ENCODE measurements around the gene YJEFN3.

Gene YJEFN3

DNA sequence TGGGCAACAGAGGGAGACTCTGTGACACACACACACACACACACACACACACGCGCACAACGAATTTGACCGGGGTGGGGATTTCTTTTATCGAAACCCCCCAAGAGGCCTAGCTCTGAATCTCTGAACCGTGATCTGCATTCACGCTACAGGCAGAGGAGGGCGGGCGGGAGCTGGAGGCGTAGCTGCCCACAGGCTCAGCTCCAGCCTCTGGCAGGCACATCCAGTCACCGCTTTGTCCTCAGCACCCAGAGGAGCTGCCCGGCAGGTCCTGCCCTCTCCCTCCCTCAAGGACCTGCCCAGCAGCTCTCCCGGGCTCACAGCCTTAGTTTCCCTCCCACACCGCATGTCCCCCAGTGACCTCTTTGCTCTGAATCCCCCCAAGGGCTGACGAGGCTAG, 29.3 kb downstream of the YJEFN3 start:
- no peak for DNase-seq

DNA sequence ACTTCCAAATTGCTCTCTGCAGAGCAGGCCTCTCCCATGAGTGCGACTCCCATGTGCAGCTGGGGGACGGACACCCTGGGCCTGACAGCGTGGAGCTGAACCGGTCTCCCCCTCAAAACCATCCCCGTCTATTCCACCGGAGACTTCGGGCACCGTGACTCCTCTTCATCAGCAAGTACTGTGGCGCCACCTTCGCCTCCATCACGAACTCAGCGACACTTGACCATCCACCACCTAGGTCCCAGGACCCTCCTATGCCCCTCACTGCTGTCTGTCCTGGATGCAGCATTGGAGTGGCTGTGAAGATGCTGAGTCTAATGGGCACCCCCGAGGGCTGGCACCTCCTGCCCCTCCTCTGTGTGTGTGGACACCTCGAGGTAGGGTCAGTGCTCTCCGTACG, 29.9 kb downstream of the YJEFN3 start:
- no peak for DNase-seq

DNA sequence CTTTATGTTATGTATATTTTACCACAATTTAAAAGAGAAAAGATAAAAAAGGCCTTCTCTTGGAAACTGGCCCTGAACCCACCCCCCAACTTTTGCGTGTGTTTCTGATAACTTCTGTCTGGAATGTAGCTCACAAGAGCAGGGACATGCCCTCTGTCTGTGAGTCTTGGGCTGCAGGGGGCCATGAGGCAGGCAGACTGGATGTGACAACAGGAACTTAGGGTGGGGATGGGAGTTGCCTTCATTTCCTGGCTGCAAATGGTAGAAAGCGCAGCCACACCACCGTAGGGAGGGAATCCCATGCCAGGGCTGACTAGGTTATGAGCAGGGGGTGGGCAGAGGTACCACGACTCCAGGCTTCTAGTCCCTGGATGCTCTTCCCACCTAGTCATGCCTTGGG, 31.2 kb downstream of the YJEFN3 start:
- DNase-seq = no peak

GRCh38 chr19:19561946-19562664, 33.4 kb downstream of the YJEFN3 start:
- no peak for DNase-seq

DNA sequence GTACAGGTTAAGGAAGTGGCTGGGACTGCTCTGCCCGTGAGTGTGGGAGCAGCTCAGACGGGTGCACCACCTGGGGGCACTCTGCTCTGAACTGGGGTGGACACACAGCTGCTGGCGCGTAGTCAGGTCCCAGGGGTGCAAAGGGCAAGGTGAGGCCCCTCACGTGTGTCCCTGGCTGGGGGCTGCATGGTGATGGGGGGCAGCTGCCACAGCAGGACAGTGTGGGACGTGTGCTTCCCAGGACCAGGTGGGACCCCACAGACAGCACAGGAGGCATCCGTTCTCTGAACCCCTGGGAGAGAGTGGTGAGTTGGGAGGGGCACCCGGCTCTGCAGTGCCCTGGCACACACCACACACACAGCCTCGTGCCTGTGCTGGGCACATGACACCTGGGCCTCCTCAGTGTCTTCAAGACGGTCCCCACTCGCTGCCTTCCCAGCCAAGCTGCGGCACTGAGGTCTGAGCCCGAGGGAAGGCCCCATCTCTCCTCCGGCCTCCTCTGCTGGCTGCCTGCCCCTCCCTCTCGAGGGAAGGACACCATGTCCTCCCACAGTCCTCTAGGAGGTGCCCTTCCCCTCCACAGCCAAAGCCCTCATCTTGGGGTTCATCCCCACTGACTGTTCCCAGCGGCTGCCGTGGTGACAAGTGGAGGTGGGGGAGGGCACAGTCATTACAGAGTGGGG, 34.1 kb downstream of the YJEFN3 start:
- no peak for DNase-seq

DNA sequence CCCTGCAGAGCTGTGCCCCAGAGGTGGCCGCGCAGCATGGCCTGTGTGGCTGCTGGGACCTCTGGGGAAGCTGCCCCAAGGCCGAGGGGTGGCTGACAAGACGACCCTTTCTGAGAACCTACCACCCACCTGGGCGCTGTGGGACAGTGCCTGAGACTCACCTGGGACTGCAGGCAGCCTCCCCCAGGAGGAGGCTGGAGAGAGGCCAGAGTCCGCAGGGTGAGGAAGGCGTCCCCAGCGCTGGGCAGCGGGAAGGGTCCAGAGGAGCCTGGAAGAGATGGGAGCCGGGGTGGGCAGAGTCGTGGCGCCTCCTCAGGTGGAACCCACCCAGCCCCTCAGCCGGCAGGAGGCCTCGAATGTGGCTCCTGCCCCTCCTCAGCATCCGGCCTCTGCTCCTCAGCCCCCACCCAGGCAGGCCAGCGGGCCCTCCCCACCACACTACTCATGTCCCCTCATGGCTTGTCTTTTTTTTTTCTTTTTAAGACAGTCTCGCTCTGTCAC, 34.7 kb downstream of the YJEFN3 start:
- no peak for DNase-seq

- DNase-seq = no peak
Measured at GRCh38 chr19:19566306-19566705, 37.6 kb downstream of the YJEFN3 start.

DNA sequence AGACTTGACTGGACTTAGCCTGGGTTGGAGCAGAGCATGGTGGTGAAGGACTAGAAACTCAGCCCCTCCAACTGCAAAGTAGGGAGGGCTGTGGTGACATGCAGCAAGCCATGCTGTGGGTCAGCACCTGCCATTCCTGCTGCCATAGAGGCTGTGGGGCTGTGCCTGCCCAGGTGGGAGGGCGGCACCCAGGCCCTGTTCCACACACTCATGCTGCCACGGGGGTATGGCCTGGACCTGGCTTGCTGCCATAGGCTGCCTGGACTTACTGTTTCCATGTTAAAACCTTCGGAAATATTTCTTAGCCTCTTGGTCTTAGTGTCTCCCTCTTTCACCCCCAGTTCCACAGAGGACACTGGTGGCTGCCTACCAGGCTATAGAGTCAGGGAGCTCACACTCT, 38.7 kb downstream of the YJEFN3 start:
- no peak for DNase-seq

DNA sequence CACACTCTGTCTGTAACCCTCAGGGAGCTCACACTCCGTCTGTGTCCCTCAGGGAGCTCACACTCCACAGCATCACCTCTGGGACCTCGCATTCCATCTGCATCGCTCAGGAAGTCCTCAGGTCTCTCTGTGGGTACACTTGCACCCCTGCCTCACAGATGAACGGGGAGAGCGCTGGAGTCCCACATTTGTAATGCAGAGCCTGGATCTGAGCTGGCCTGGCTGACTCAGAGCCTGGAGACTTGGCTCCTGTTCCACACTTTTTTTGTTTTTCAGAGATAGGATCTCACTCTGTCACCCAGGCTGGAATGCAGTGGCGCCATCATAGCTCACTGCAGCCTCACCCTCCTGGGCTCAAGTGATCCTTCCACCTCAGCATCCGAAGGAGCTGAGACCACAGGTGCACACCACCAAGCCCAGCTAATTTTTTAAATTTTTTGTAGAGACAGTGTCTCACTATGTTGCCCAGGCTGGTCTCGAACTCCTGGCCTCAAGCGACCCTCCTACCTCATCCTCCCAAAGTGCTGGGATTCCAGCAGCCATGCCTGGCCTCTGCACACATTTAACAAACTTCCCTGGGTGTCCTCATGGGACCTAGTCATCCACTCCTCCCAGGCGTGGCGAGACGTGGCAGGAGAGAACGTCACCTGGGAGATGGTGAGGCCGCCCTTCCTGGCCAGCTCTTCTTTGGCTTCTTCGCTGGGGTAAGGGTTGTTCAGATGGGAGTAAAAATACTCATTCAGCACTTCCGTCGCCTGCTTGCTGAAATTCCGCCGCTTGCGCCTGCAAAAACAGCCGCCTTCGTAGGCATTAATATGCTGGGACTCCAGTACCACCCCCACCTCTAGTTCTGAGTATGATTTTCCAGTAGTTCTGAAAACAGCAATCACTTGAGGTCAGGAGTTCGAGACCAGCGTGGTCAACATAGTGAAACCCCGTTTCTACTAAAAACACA, 40.4 kb downstream of the YJEFN3 start:
- DNase-seq = no peak

DNA sequence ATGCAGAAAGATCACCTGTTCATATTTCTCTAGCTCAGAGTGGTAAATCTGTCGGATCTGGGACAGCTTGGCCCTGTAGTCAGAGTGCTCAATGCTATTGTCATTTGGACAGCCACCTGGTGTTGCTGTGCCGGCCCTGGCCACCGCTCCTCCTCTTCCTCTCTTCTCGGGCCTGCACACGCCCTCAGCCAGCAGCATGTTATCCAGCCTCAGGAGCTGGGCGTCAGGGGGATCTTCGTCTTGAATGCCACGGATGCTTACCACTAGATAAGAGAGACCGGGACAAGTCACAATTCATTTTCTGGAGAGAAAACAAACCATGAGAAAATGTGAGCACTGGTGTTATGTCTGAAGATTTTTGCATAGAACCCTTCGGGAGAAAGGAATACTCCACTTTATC, 41.9 kb downstream of the YJEFN3 start:
- no peak for DNase-seq

GRCh38 chr19:19571071-19571786, 42.5 kb downstream of the YJEFN3 start:
- DNase-seq = no peak

DNA sequence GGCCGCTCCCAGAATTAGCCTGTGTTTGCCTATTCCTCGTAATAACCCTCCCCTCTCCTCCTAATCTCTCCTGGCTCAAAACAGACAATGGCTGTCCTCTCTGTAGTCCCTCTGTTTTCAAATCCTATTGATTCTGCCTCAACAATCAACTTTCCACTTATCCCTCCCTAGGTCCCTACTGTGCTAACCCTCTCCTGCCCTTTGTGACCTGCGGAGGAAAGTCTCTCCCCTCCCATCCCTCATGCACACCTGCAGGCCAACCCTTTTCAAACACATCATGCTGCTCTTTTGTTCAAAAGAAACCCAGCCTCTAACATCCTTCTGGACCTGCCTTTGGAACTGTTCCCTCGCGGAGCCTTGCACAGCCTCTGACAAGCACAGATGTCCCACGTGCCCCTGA, 46.7 kb downstream of the YJEFN3 start:
- DNase-seq = no peak

GRCh38 chr19:19578252-19578651, 49.5 kb downstream of the YJEFN3 start:
- no peak for DNase-seq

DNA sequence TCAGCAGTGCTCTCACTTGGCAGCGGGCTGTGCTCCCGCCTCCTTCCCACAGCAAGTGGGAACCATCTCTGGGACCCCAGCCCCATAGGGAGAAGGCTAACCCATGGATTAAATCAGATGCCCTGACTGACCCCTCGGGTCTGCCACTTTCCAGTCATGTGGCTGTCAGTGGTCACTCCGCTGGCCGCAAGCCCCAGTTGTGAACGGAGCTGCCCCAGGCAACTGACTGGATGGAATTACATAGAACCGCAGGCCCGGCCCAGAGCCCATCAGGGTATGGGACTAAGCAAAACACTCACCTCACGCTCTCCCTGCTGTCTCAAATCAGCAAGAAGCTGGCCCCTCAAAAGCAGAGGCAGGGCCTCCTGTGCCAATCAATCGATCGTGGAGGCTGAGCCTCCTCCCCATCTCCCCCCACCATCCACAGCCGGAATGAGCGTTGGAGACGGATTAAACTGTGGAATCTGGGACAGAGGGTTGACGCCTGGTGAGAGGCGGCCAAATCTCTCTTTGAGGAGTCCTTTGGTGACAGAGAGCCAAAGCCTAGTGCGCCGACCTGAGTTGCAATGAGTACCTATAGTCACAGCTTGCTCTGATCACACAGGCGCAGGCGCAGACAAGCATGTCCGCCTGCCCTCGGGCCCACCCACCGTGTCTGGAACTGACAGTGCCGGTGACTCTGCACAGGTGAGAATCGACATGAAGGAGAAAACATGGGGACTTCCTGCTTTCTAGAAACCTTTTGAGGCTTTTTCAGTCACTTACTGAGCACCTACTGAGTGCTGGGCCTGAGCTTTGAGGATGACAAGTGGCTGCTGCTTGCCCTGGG, 51.0 kb downstream of the YJEFN3 start:
- no peak for DNase-seq

GRCh38 chr19:19580418-19580817, 51.7 kb downstream of the YJEFN3 start:
- DNase-seq = no peak

DNA sequence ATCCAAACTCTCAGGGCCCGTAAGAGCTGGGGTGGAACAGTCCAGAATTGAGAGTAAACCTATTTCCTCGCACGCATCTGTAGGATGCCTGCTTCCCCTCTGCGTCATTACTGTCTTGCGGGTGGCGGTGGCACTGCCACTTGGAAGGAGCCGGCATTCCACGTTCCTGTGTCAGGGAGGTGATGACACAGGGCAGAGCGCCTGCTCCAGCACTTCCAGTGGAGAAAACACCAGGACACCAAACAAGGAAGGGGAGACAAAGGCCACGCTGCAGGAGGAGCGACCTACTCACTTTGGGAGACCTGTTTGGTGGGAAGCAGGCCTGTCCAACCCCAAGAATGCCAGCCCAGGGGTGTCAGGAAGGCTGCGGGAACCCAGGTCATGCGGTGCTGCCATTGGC, 52.7 kb downstream of the YJEFN3 start:
- DNase-seq = no peak

DNA sequence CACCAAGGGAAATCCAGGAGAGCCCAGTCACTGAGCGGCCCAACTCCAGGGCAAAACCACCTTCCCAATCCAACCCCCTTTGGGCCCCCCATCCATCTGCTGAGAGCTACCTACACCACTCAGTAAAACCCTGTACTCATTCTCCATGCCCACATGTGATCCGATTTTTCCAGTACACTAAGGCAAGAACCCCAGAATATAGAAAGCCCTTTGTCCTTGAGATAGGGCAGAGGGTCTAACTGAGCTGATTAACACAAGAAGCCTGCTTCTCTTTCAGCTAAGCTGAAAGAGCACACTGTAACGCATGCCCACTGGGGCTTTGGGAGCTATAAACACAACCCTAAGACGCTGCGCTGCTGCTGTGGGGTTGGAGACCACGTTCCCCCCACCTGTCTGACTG, 53.8 kb downstream of the YJEFN3 start:
- DNase-seq = no peak

DNA sequence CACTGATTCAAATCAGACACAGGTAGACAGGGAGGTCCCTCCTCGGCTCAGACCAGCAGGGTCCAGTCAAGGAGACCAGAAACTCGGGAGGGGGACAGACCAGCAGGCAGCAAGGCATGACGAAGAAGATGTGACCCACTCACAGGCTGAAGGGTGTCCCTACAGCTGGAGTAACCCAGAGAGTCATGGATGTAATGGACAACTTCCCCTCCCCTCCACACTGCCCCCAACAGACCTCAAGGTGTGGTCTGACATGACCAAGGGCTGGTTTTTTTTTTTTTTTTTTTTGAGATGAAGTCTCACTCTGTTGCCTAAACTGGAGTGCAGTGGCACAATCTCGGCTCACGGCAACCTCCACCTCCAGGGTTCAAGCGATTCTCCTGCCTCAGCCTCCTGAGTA, 55.6 kb downstream of the YJEFN3 start:
- no peak for DNase-seq

All from cerebellar nuclear complex (tissue), 1 donor.